ENCODE results near the gene TK2.

The TK2 gene

DNA sequence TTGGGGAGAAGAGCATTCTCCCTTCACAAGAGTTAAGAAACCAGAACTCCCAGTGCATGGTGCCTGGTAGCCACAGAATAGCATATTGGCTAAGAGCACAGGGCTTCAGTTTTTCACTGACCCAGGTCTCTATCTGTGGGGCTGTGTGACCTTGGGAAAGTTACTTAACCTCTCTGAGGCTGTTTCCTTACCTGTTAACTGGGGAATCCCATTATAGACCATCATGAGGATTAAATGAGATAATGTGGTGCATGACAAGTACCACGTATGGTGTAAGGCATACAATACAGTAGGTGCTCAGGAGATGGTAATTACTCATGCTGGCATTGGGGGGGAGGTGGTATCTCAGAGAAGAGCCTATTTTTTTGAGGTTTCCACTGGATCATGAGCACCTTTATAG lies 89.2 kb downstream of the TK2 start:
- DNase-seq, result no peak

DNA sequence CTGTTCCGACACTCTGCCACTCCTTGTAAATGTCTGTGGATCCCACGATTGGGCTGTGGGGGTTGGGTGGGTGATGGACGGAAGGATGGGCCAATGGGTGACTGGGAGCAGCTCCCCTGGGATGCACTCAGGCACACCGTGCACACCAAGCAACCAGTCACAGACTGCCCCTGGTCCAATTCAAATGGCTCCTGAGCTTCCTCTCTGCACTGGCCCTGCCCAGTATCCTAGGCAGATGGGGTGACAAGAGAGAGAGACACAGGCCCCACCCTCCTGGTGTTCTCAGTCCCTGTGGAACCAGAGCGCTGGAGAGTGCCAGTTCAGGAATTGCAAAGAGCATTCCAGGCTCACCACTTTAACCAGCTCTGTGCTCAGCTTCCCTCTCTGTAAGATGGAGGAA lies 90.0 kb downstream of the TK2 start:
- DNase-seq, result no peak

DNA sequence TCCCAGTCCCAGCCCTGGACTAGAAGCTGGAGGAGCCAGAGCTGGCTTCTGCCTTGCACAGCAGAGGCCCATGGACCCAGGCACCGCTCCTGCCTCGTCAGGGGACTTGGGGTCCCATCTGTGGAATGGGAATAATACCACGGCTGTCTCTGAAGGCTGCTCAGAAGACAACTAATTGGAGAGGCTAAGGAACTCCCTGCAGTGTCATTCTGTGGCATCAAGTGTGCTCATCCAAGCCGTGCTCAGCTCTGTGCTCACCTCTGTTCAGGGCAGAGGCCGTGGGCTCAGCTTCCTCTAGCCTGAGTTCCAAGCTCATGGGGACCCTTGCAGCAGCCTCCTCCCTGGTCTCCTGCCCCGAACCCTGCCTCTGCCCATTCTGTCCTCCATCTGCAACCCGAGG lies 91.1 kb downstream of the TK2 start:
- DNase-seq, result no peak

DNA sequence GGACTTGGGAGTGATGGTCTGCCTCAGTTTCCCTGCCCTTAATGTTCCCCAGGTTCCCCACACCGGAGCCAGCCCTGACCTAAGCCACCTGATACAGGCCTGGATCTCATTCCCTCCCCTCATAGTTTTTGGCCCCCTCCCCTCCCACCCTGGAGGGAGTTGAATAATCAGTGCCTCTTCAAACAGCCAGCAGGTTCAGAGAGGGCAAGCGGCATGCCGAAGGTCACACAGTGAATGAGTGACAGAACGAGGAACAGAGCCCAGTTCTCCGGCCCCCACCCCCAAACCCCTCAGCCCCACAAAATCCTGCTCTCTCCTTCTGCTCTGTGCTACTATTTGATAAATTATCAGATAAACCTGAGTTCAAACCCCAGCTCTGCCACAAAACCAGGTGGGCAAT lies 91.6 kb downstream of the TK2 start:
- no peak for DNase-seq
